Measurements from ENCODE around the gene KCNH3. TPM values are rescaled to one million over a fixed set of nuclear protein-coding genes. Genes with fewer than 3 reads are reported as not detected.

Gene KCNH3
- polyA plus RNA-seq, 1 donor (not counting 4 experiments of a cell fraction or from before 2014, with no cell fraction given) = 0.08 TPM

DNA sequence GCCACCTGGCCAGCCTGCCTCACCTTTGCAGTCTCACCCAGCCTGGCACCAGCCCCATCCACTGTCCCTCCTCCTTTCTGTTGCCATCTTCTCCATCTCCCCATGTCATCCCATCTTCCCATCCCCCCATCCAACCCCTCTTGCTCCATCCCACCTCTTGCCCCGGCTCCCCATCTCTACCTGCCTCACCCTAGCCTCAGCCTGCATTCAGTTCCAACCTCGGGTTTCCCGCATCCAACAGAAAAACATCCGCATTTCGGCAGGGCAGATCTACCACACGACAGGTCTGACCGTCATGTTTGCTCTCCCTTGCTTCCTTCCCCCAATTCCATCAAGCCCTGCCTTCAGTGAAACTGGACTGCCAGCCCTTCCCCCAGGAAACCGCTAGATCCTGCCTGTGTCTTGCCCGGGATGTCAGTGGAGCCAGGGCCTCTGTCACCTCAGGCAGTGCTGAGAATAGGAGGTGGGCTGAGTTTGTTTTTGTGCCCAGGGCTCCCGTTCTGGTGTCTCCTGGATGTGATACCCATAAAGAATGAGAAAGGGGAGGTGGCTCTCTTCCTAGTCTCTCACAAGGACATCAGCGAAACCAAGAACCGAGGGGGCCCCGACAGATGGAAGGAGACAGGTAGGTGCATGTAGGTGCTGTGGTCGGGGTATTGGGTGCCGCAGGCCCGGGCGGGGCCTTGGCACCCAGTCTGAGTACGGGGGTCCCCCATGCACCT is 2.5 kb downstream of the KCNH3 start:
- Histone ChIP-seq H3K36me3 (ENCODE audit: control insufficient read depth in 2 of 2, extremely low read depth in 1 of 2, insufficient read depth in 2 of 2, low read length in 2 of 2) (no peaks in the 10 kb centered on the region), H3K9me3 (ENCODE audit: control insufficient read depth, low read depth, low read length) (no peaks in the 10 kb centered on the region), H3K4me2 (ENCODE audit: control insufficient read depth, extremely low read depth, insufficient read depth, low read depth, low read length) (peak overlapping the region; percentile 44), H3K27ac (ENCODE audit: control insufficient read depth, insufficient read depth, low read length) (no peak overlapping the region), H3K4me3 (ENCODE audit: control insufficient read depth in 2 of 3, extremely low read depth in 1 of 3, insufficient read depth in 2 of 3, low read depth in 1 of 3, low read length in 3 of 3) (no peak overlapping the region), H3K79me2 (ENCODE audit: control insufficient read depth, insufficient read depth, low read length) (no peaks in the 10 kb centered on the region), H3K4me1 (ENCODE audit: control insufficient read depth, extremely low read depth, insufficient read depth, low read length) (peaks cover 39% of the 10 kb centered on the region), H3K9ac (ENCODE audit: control insufficient read depth, extremely low read depth, insufficient read depth, low read length) (no peak overlapping the region), H4K20me1 (ENCODE audit: control insufficient read depth, extremely low read depth, insufficient read depth, low read length) (peaks cover under 1% of the 10 kb centered on the region), H2AFZ (ENCODE audit: control insufficient read depth, low read length) (no peak overlapping the region), H3K9me1 (ENCODE audit: control insufficient read depth, extremely low read depth, insufficient read depth, low read length) (no peaks in the 10 kb centered on the region), H3K27me3 (ENCODE audit: control insufficient read depth, extremely low read depth, insufficient read depth, low read length) (peaks cover 32% of the 10 kb centered on the region)
- no peak for FAIRE-seq
- dilution Hi-C loops (cut with MboI; ENCODE audit: extremely low pct_ligation_motif_present, low sequenced_read_pairs) = no loop called here
- TF ChIP-seq, protein P1, sequence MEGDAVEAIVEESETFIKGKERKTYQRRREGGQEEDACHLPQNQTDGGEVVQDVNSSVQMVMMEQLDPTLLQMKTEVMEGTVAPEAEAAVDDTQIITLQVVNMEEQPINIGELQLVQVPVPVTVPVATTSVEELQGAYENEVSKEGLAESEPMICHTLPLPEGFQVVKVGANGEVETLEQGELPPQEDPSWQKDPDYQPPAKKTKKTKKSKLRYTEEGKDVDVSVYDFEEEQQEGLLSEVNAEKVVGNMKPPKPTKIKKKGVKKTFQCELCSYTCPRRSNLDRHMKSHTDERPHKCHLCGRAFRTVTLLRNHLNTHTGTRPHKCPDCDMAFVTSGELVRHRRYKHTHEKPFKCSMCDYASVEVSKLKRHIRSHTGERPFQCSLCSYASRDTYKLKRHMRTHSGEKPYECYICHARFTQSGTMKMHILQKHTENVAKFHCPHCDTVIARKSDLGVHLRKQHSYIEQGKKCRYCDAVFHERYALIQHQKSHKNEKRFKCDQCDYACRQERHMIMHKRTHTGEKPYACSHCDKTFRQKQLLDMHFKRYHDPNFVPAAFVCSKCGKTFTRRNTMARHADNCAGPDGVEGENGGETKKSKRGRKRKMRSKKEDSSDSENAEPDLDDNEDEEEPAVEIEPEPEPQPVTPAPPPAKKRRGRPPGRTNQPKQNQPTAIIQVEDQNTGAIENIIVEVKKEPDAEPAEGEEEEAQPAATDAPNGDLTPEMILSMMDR (optimal IDR thresholded peaks at IDR 0.05 in 1 of 3, IDR thresholded peaks at IDR 0.05 in 1 of 3, conservative IDR thresholded peaks at IDR 0.05 in 1 of 3; ENCODE audit: extremely low read depth in 1 of 3, insufficient read depth in 2 of 3, low read length in 3 of 3) = no peak
- TF ChIP-seq EZH2 (IDR thresholded peaks at IDR 0.05; ENCODE audit: low read length) = no peak
- DNase-seq (ENCODE audit: low read depth, low spot score) = no peak

DNA sequence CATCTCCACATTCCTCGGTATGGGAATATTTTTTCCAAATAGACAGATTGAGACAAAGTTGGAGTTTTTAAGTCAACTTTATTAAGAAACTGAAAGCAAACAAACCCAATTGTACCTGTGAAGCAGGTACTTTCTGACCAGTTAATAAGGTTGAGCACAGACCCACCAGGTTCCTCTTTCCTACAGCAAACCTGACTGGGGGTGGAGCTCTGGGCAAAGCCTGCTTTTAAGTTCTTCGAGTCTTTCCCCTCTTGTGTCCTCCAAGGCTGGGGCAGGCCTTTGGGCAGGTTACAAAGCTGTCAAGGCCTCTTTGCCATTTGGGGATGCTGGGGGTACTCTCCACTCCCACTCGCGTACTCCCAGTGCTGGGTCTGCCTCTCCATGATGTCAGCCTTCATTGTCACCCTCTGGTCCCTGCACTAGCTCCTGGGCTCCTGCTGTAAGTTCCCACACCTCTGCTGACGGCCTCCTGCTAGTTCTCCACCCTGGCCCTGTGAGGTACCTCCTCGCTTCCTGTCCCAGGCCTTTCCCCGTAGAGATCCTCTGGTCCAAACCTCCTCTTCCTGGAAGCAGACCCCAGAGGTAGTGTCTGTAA is 3.2 kb downstream of the KCNH3 start:
- no peaks in the 10 kb centered on the region for H3K36me3 ChIP-seq (ENCODE audit: control insufficient read depth in 2 of 2, extremely low read depth in 1 of 2, insufficient read depth in 2 of 2, low read length in 2 of 2)
- FAIRE-seq = no peak
- no peaks in the 10 kb centered on the region for H3K9me1 ChIP-seq (ENCODE audit: control insufficient read depth, extremely low read depth, insufficient read depth, low read length)
- no peak overlapping the region for H3K9ac ChIP-seq (ENCODE audit: control insufficient read depth, extremely low read depth, insufficient read depth, low read length)
- no peaks in the 10 kb centered on the region for H3K9me3 ChIP-seq (ENCODE audit: control insufficient read depth, low read depth, low read length)
- dilution Hi-C loops (cut with MboI; ENCODE audit: extremely low pct_ligation_motif_present, low sequenced_read_pairs) = no loop called here
- H2AFZ ChIP-seq (ENCODE audit: control insufficient read depth, low read length) = no peak overlapping the region
- H3K27ac ChIP-seq (ENCODE audit: control insufficient read depth, insufficient read depth, low read length) = no peak overlapping the region
- H3K79me2 ChIP-seq (ENCODE audit: control insufficient read depth, insufficient read depth, low read length) = no peaks in the 10 kb centered on the region
- H4K20me1 ChIP-seq (ENCODE audit: control insufficient read depth, extremely low read depth, insufficient read depth, low read length) = no peaks in the 10 kb centered on the region
- no peak for DNase-seq (ENCODE audit: low read depth, low spot score)
- H3K4me3 ChIP-seq (ENCODE audit: control insufficient read depth in 2 of 3, extremely low read depth in 1 of 3, insufficient read depth in 2 of 3, low read depth in 1 of 3, low read length in 3 of 3) = no peak overlapping the region
- TF ChIP-seq, protein P1 (optimal IDR thresholded peaks at IDR 0.05 in 1 of 3, IDR thresholded peaks at IDR 0.05 in 1 of 3, conservative IDR thresholded peaks at IDR 0.05 in 1 of 3; ENCODE audit: extremely low read depth in 1 of 3, insufficient read depth in 2 of 3, low read length in 3 of 3) = no peak
- no peak for TF ChIP-seq EZH2 (IDR thresholded peaks at IDR 0.05; ENCODE audit: low read length)
- no peak overlapping the region for H3K4me2 ChIP-seq (ENCODE audit: control insufficient read depth, extremely low read depth, insufficient read depth, low read depth, low read length)
- H3K27me3 ChIP-seq (ENCODE audit: control insufficient read depth, extremely low read depth, insufficient read depth, low read length) = peaks cover 31% of the 10 kb centered on the region
- peaks cover 34% of the 10 kb centered on the region for H3K4me1 ChIP-seq (ENCODE audit: control insufficient read depth, extremely low read depth, insufficient read depth, low read length)
